Right lobe of liver (tissue), 6 donors: ENCODE results near the gene CALML3. TPM values are rescaled to one million over a fixed set of nuclear protein-coding genes. Genes with fewer than 3 reads are reported as not detected.

Experiments
- ATAC-seq, 4 donors: fragments of 200-7000 bp; cut with Tn5 transposase; one replicate each; pipeline ENCODE4 v1.9.1; 2020; ENCODE audit warnings: mild to moderate bottlenecking in 4 of 4, moderate library complexity in 4 of 4
- DNase-seq, 3 donors: peaks; one replicate each; pipeline ENCODE4 v3.0.0-alpha.2; 2020
- H3K27ac ChIP-seq, 3 donors: fragments of 200-600 bp; one replicate each; pipeline ENCODE4 v1.8.0; 2022
- H3K27me3 ChIP-seq, 2 donors: fragments of 200-600 bp; one replicate each; pipeline ENCODE4 v1.8.0; 2022
- H3K36me3 ChIP-seq, 4 donors: fragments of 200-600 bp; sonication (generic) in 1 of 4; one replicate each; pipeline versions ENCODE4 v1.5.1 to v1.8.0; 2017 to 2022; ENCODE audit warnings: control low read depth in 1 of 4
- H3K4me1 ChIP-seq, 4 donors: fragments of 200-600 bp; sonication (generic) in 1 of 4; one replicate each; pipeline versions ENCODE4 v1.5.1 to v1.8.0; 2017 to 2022; ENCODE audit warnings: control low read depth in 1 of 4
- H3K4me3 ChIP-seq, 3 donors: fragments of 200-600 bp; one replicate each; pipeline ENCODE4 v1.8.0; 2022
- H3K9me3 ChIP-seq, 4 donors: fragments of 200-600 bp; sonication (generic) in 1 of 4; one replicate each; pipeline versions ENCODE4 v1.5.1 to v1.8.0; 2017 to 2022; ENCODE audit warnings: control low read depth in 1 of 4
- CTCF ChIP-seq, 4 donors: fragments of 200-600 bp in 3 of 4; fragments of 450-650 bp in 1 of 4; IDR thresholded peaks; one replicate each; pipeline versions ENCODE4 v1.5.1 to v1.8.0; 2016 to 2022; ENCODE audit warnings: antibody characterized with exemption in 4 of 4, mild to moderate bottlenecking in 2 of 4
- POLR2A ChIP-seq: fragments of 450-650 bp; IDR thresholded peaks from one replicate; pipeline ENCODE4 v1.6.1; 2017; ENCODE audit warnings: antibody characterized with exemption, mild to moderate bottlenecking
- WGBS: methylation state at CpG from one replicate; pipeline ENCODE4 v1.1.6; 2018; ENCODE audit warnings: low coverage, low lambda C conversion rate; ENCODE audit not compliant: insufficient coverage; ENCODE audit errors: missing lambda C conversion rate; 5-methylcytosine and 5-hydroxymethylcytosine counted together
- intact Hi-C, 2 donors: fragments of 100-400 bp; cut with DNase I; formaldehyde crosslinking; loops; one replicate each; pipeline versions ENCODE4 v1.11.2 to v1.14.1; 2022
- total RNA-seq, 6 experiments: library from RNA; depleted of rRNA in 2 of 6; stranded (reverse); fragments of >200 nt in 2 of 6; fragmentation: NEBNext Ultra II Directional in 3 of 6; extraction: Animal tissue kit (Norgen Biotek cat#: 25700) in 3 of 6; gene quantifications; one replicate each; pipeline versions ENCODE4 v1.1.0 to v1.2.4, GENCODE V29; 2016 to 2023
- donor health status: DM: no; HTN: yes; CAD: no.
- donor health status: DM: no; HTN: no; CAD: no.
- donor health status: DM: no; HTN: no; CAD: no.
- donor health status: DM: no; HTN: yes; CAD: no.
- donor health status: DM: no; HTN: yes; CAD: no.

The CALML3 gene
- total RNA-seq, 6 experiments from 2014 or later = 0.22 TPM; not detected in 5

GRCh38 chr10:5547681-5547930 is 22.8 kb downstream of the CALML3 start:
- Histone ChIP-seq H3K9me3 (no peaks in the 10 kb centered on the region), H3K36me3 (no peaks in the 10 kb centered on the region), H3K27me3 (no peaks in the 10 kb centered on the region), H3K4me3 (no peak overlapping the region), H3K27ac (peak overlapping the region; percentile 13 to 59 (median 34)), H3K4me1 (peaks cover 0 to 37% (median 12%) of the 10 kb centered on the region in 4 donors)
- ATAC-seq (peak in 1 of 4 donors; percentile 15), DNase-seq (peak in 1 of 3 donors; percentile 37)
- intact Hi-C loops = no loop called here
- 18% methylated on average over 2 of the region's 4 CpGs for WGBS
- TF ChIP-seq CTCF (IDR thresholded peaks at IDR 0.05) = no peak
- no peak for TF ChIP-seq POLR2A

GRCh38 chr10:5547931-5548660 is 23.3 kb downstream of the CALML3 start:
- peaks cover 0 to 37% (median 12%) of the 10 kb centered on the region in 4 donors for H3K4me1 ChIP-seq
- intact Hi-C loops = no loop called here
- TF ChIP-seq POLR2A = no peak
- TF ChIP-seq CTCF (IDR thresholded peaks at IDR 0.05) = no peak
- peak overlapping the region; percentile 13 to 59 (median 34) for H3K27ac ChIP-seq
- H3K27me3 ChIP-seq = no peaks in the 10 kb centered on the region
- peak in 2 of 4 donors; percentile 2 for ATAC-seq
- peak in 1 of 3 donors; percentile 51 for DNase-seq
- no peaks in the 10 kb centered on the region for H3K9me3 ChIP-seq
- 47% methylated on average over 10 of the region's 16 CpGs for WGBS
- no peaks in the 10 kb centered on the region for H3K36me3 ChIP-seq
- no peak overlapping the region for H3K4me3 ChIP-seq

GRCh38 chr10:5549462-5550249 is 24.9 kb downstream of the CALML3 start:
- WGBS = 94% methylated on average over 10 of the region's 16 CpGs
- no peaks in the 10 kb centered on the region for H3K27me3 ChIP-seq
- peaks cover 0 to 36% (median 14%) of the 10 kb centered on the region in 4 donors for H3K4me1 ChIP-seq
- intact Hi-C loops = no loop called here
- no peak overlapping the region for H3K27ac ChIP-seq
- no peaks in the 10 kb centered on the region for H3K36me3 ChIP-seq
- peak in 1 of 3 donors; percentile 0 for DNase-seq
- TF ChIP-seq POLR2A (no peak), CTCF (IDR thresholded peaks at IDR 0.05) (no peak)
- H3K9me3 ChIP-seq = no peaks in the 10 kb centered on the region
- no peak overlapping the region for H3K4me3 ChIP-seq
- ATAC-seq = no peak

- TF ChIP-seq CTCF (IDR thresholded peaks at IDR 0.05) (no peak), POLR2A (no peak)
- no peak for ATAC-seq
- H3K27ac ChIP-seq = no peak overlapping the region
- H3K4me3 ChIP-seq = no peak overlapping the region
- WGBS = 60% methylated on average over 1 of the region's 1 CpG
- H3K4me1 ChIP-seq = peaks cover 0 to 30% (median 11%) of the 10 kb centered on the region in 4 donors
- H3K27me3 ChIP-seq = no peaks in the 10 kb centered on the region
- intact Hi-C loops = no loop called here
- peak in 1 of 3 donors; percentile 36 for DNase-seq
- no peaks in the 10 kb centered on the region for H3K36me3 ChIP-seq
- H3K9me3 ChIP-seq = no peaks in the 10 kb centered on the region
Measured at GRCh38 chr10:5550250-5550545, 25.4 kb downstream of the CALML3 start.
